ENCODE measurements around the gene BAG3.

- TF ChIP-seq TAF1 (IDR thresholded peaks at IDR 0.05; ENCODE audit: borderline replicate concordance, low read depth, low read length) (no peak), POLR2AphosphoS5 (IDR thresholded peaks at IDR 0.05; ENCODE audit: low read depth, low read length) (no peak), POLR2A (IDR thresholded peaks at IDR 0.05; ENCODE audit: low read depth, low read length) (no peak)
Observed at GRCh38 chr10:119657725-119658124, 6.5 kb downstream of the BAG3 start.

Data from GM12892 (cell line).